Endodermal cell (in vitro differentiated cells): ENCODE measurements around the gene SMPDL3A. TPM values are rescaled to one million over a fixed set of nuclear protein-coding genes. Genes with fewer than 3 reads are reported as not detected.

Source experiments
- DNase-seq: peaks from one replicate; pipeline ENCODE4 v3.0.0-alpha.2; 2017
- H3K27ac ChIP-seq: 2 replicates; pipeline ENCODE4 v1.5.1; 2013; ENCODE audit warnings: mild to moderate bottlenecking, low read depth, low read length, moderate library complexity
- H3K27me3 ChIP-seq: 2 replicates; pipeline ENCODE4 v1.6.1; 2013; ENCODE audit warnings: mild to moderate bottlenecking, low read length, moderate library complexity; ENCODE audit not compliant: insufficient read depth, control insufficient read depth, poor library complexity, severe bottlenecking
- H3K36me3 ChIP-seq: 2 replicates; pipeline ENCODE4 v1.7.0; 2013; ENCODE audit warnings: mild to moderate bottlenecking, low read length, moderate library complexity; ENCODE audit not compliant: control insufficient read depth, insufficient read depth
- H3K4me1 ChIP-seq: one replicate; pipeline ENCODE4 v1.7.0; 2013; ENCODE audit warnings: low read length; ENCODE audit not compliant: control insufficient read depth, insufficient read depth
- H3K4me3 ChIP-seq: 2 replicates; pipeline ENCODE4 v1.5.1; 2013; ENCODE audit warnings: mild to moderate bottlenecking, low read length, moderate library complexity
- H3K9ac ChIP-seq: 2 replicates; pipeline ENCODE4 v1.6.1; 2013; ENCODE audit warnings: mild to moderate bottlenecking, low read length, moderate library complexity; ENCODE audit not compliant: poor library complexity, severe bottlenecking; ENCODE audit errors: extremely low read depth
- H3K9me3 ChIP-seq: 2 replicates; pipeline ENCODE4 v1.6.1; 2013; ENCODE audit warnings: mild to moderate bottlenecking, low read length, moderate library complexity; ENCODE audit not compliant: control insufficient read depth
- H3K27ac Mint-ChIP-seq: 2 replicates; pipeline ENCODE4 v1.8.0; 2020; ENCODE audit warnings: mixed read lengths
- H3K27me3 Mint-ChIP-seq: 2 replicates; pipeline ENCODE4 v1.8.0; 2021; ENCODE audit warnings: mild to moderate bottlenecking, mixed read lengths; ENCODE audit not compliant: insufficient read depth
- H3K36me3 Mint-ChIP-seq: 2 replicates; pipeline ENCODE4 v1.8.0; 2020; ENCODE audit warnings: low read depth, mixed read lengths
- H3K4me1 Mint-ChIP-seq: 2 replicates; pipeline ENCODE4 v1.8.0; 2020; ENCODE audit warnings: mixed read lengths
- H3K4me3 Mint-ChIP-seq: 2 replicates; pipeline ENCODE4 v1.8.0; 2020; ENCODE audit warnings: mild to moderate bottlenecking, moderate library complexity, mixed read lengths
- H3K9me3 Mint-ChIP-seq: 2 replicates; pipeline ENCODE4 v1.8.0; 2020; ENCODE audit warnings: mild to moderate bottlenecking, mixed read lengths
- CTCF ChIP-seq: fragments of 200-600 bp; sonication (generic); conservative IDR thresholded peaks from 2 replicates; pipeline ENCODE4 v1.5.0; 2021; ENCODE audit warnings: antibody characterized with exemption, mild to moderate bottlenecking
- WGBS, 2 experiments: methylation state at CpG; one replicate each; pipeline versions ENCODE4 v1.1.5 to v1.1.7; 2013; ENCODE audit warnings: missing lambda C conversion rate in 2 of 2, mixed read lengths in 1 of 2; ENCODE audit not compliant: insufficient coverage in 1 of 2, insufficient read length in 1 of 2; 5-methylcytosine and 5-hydroxymethylcytosine counted together
- total RNA-seq, 2 donors: library from RNA; stranded (reverse); fragmentation: NEBNext Ultra II Directional in 1 of 2; extraction: Animal tissue kit (Norgen Biotek cat#: 25700) in 1 of 2; gene quantifications; 2 replicates in 1 of 2; 3 replicates in 1 of 2; pipeline ENCODE4 v1.2.1, GENCODE V29; 2021

SMPDL3A gene
- total RNA-seq, 2 donors from 2014 or later, result 2.8 to 3.2 TPM

DNA sequence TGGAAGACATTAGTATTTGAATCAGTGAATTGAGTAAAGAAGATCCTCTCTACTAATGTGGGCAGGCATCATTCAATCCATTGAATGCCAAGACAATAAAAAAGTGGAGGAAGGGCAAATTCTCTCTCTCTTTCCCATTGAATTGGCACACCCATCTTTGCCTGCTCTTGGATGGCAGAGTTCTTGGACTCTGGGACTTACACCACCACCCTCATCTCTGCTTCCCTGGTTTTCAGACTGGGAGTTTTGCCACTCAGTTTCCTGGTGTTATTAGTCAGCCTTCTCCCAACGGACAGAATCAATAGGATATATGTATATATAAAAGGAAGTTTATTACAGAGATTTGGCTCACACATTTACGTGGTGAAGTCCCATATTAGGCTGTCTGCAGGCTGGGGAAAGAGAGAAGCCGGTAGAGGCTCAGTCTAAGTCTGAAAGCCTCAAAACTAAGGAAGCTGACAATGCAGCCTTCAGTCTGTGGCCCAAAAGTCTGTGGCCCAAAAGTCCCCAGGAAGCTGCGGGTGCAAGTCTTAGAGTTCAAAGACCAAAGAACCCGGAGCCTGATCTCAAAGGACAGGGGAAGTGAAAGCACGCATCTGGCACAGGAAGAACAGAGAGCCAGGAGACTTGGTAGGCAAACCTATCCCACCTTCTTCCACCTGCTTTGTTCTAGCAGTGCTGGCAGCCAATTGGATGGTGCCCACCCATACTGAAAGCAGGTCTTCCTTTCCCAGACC lies 64.4 kb downstream of the SMPDL3A start:
- no peak overlapping the region for H3K27ac Mint-ChIP-seq
- H3K9ac ChIP-seq, result no peak overlapping the region
- no peak for DNase-seq

More for the DNA sequence above, 64.4 kb downstream of the SMPDL3A start:
- peaks cover 39% of the 10 kb centered on the region for H3K4me1 Mint-ChIP-seq
- Histone ChIP-seq H3K4me1 (no peaks in the 10 kb centered on the region), H3K36me3 (no peaks in the 10 kb centered on the region), H3K4me3 (no peak overlapping the region), H3K27ac (no peak overlapping the region), H3K9me3 (no peaks in the 10 kb centered on the region), H3K27me3 (peaks cover 38% of the 10 kb centered on the region)
- peaks cover 13% of the 10 kb centered on the region for H3K9me3 Mint-ChIP-seq
- 97 to 100% methylated on average over 4 to 5 of the region's 6 CpGs for WGBS, 2 experiments
- no peak for TF ChIP-seq CTCF
- H3K27me3 Mint-ChIP-seq, result peaks cover 41% of the 10 kb centered on the region
- peaks cover 4% of the 10 kb centered on the region for H3K36me3 Mint-ChIP-seq
- no peak overlapping the region for H3K4me3 Mint-ChIP-seq

Other genes starting within 250 kb of the SMPDL3A start
- gene PKIB, start 178.9 kb upstream of the SMPDL3A start, total RNA-seq, result 10 to 100 TPM; 46.0 to 56.1 TPM
- 1 to 10 TPM; 2.7 to 3.4 TPM for gene FABP7, start 9.5 kb upstream of the SMPDL3A start, total RNA-seq
- gene CLVS2, start 207.0 kb downstream of the SMPDL3A start, total RNA-seq, result 10 to 100 TPM; 38.9 to 48.1 TPM